ENCODE data around the gene TOX2. TPM values are rescaled to one million over a fixed set of nuclear protein-coding genes. Genes with fewer than 3 reads are reported as not detected.

TOX2 gene
- total and polyA plus RNA-seq, 2 of the 4 experiments (the other 2 are of a cell fraction) = 1.3 to 17.5 TPM

DNA sequence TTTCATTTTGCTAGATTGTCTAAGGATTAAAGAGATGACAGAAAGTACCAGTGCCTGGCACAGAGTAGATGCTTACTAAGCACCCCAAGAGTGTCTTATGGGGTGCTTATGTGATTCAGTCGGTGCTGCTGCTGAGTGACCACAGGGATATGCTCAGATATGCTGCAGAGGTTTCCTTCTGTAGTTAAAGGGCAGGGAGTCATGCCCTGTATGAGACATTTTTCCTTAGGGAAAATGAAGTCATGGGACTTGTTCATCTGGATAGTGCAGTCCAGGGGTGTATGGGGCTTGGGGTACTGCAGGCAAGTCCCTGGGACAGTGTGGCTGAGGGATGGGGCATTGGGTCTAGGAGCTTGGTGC lies 25.1 kb downstream of the TOX2 start (continued):
- no peak for TF ChIP-seq ELK1 (IDR thresholded peaks at IDR 0.05; ENCODE audit: borderline replicate concordance, low read depth, low read length)
- no peak for TF ChIP-seq FOS (IDR thresholded peaks at IDR 0.05; ENCODE audit: low read depth, low read length)
- TF ChIP-seq CEBPB (IDR thresholded peaks at IDR 0.05; ENCODE audit: low read depth, low read length) = no peak
- no peak for TF ChIP-seq RCOR1 (IDR thresholded peaks at IDR 0.05; ENCODE audit: insufficient replicate concordance, low read length)
- no peak for TF ChIP-seq RAD21 (IDR thresholded peaks at IDR 0.05; ENCODE audit: low read length)

Measured in IMR-90 (cell line).